Right renal pelvis (tissue), 4 donors: ENCODE data around the gene BTRC. TPM values are rescaled to one million over a fixed set of nuclear protein-coding genes. Genes with fewer than 3 reads are reported as not detected.
A peak's percentile ranks its signal among the peaks of the same experiment; 100 is the strongest.

Experiments
- DNase-seq, 4 donors: peaks; one replicate each; pipeline ENCODE4 v3.0.0-alpha.2; 2013; ENCODE audit warnings: low read depth in 4 of 4, low spot score in 3 of 4, missing footprints in 1 of 4
- polyA plus RNA-seq, 4 donors: library from polyadenylated mRNA; unstranded; fragments of 120-200 nt; gene quantifications; one replicate each; pipeline ENCODE4 v1.2.1, GENCODE V29; 2013; ENCODE audit not compliant: insufficient read length in 4 of 4

Gene BTRC
- polyA plus RNA-seq, 4 donors = 20.1 to 31.2 (median 29.0) TPM

DNA sequence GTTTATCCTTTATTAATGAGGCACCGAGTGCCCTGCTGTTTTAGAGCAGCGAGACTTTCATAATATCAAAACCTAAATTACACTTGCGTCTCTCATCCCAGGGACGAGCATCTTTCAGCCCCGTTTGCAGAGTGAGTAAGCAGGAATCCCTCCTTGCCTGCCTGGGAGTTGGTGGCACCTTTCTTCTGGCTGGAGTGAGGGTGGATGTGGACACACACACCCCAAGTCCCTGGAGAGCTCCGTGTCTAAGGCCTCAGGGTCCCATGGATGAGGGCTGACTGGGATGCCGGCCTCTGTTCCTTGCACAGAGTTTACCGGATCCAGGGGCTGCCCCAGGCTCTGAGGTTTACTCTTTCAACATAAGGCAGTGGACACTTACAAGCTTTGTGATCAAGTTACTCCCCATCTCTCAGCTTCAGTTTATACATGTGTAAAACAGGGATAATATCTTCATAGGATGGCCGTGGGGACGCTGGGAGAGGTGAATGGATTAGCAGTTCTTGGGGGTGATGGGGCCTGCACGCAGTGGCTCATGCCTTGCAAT, 209.6 kb downstream of the BTRC start:
- no peak for DNase-seq

DNA sequence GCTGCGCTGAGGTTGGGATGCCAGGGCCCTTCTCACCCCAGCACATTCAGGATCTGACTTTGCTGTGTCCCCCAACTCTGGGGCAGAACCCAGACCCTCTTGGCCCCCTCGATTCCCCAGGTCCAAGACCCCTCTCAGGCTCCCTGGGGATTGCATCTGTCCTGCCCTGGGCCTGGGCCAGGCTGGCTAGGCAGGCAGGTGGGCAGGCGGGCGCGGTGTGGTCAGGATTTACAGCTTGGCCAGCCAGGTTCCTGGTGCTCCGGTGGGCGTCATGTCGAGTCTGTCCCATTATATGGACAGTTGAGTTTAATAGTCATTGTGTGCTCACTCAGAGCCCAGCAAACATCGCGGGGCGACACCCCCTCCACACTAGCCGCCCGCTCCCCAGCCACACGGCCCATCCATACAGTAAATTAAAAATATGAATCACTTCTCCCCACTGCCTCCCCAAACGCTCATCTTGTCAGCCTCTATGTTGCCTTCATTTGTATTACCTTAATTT, 210.6 kb downstream of the BTRC start:
- no peak for DNase-seq

DNA sequence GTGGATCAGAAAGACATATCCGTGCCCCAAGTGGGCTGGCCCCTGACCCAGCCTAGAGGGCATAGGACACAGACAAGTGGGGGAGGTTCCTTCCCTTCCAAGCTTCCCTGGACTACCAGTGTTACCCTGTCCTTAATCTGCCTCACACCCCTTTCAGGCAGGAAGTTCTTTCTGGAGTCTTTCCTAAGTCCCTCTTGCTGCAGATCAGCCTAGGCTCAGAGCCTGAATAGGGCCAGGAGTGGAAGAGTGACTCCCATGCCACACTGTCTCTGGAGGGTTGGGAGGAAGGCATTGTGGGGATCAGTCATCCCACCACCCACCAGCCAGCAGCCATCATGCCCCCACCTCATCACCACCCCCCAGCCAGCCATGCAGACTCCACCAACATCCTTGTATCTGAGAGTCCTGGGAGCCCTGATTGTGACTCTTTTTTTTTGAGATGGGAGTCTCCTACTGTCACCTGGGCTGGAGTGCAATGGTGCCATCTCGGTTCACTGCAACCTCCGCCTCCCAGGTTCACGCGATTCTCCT, 211.5 kb downstream of the BTRC start:
- DNase-seq = no peak

DNA sequence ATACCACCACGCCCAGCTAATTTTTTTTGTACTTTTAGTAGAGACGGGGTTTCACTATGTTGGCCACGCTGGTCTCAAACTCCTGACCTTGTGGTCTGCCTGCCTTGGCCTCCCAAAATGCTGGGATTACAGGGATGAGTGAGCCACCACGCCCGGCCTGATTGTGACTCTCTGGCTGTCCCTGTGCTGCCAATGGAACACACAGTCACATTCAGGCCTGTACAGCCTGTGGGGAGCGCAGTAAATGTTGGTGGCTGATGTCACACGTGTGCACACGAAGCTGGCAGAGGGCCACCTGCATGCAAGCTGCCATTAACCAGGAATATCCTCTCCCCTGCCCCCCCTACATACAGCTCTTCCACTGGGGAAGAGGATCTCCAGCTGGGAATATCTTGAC, 212.0 kb downstream of the BTRC start:
- no peak for DNase-seq

- DNase-seq = no peak
These were observed 212.6 kb downstream of the BTRC start for GRCh38 chr10:101566333-101567164.

GRCh38 chr10:101567165-101568006, 213.4 kb downstream of the BTRC start:
- no peak for DNase-seq

DNA sequence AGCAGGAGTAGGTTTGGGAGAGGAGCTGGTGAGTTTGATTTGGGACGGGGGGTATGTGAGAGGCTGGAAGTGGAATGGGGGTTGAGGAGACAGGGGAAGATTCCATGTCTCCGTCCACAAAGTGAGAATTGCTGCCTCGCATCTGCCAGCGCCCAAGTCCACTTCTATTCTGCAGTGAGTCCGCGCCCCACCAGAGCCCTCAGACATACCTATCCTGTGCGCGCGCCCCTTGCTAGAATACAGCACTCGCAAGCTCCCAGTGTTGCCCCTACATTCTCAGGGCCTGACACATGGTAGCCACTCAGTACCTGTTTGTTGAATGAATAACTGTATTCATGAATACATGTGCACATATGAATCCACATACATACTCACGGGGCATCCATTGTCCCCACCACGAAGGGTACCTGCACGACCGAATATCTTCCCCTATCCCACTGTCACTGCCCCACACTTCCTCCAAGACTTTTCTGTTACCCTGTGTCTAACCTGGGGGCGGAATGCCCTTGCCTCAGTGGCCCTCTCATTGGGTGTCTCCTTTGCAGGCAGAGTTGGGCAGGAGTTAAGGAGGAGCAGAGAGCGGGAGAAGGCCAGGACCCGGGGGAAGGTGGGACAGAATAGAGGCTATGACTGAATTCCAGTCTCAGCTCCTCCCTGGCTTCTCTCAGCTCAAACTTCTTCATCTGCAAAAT, 214.2 kb downstream of the BTRC start:
- DNase-seq = no peak

DNA sequence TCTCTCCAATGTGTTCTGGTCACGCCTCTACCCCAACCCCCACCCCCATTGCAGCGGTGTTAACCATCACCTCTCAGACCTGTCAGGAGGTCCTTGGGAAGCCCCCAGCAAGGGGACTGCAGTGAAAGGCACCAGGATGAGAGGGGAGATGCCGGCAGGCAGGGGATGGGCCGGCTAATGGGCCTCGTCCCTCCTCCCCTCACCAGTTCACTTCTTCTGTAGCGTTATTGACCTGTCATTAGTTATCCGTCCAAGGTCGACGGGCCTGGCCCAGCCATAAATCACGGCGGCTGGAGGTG, 215.3 kb downstream of the BTRC start:
- no peak for DNase-seq

DNA sequence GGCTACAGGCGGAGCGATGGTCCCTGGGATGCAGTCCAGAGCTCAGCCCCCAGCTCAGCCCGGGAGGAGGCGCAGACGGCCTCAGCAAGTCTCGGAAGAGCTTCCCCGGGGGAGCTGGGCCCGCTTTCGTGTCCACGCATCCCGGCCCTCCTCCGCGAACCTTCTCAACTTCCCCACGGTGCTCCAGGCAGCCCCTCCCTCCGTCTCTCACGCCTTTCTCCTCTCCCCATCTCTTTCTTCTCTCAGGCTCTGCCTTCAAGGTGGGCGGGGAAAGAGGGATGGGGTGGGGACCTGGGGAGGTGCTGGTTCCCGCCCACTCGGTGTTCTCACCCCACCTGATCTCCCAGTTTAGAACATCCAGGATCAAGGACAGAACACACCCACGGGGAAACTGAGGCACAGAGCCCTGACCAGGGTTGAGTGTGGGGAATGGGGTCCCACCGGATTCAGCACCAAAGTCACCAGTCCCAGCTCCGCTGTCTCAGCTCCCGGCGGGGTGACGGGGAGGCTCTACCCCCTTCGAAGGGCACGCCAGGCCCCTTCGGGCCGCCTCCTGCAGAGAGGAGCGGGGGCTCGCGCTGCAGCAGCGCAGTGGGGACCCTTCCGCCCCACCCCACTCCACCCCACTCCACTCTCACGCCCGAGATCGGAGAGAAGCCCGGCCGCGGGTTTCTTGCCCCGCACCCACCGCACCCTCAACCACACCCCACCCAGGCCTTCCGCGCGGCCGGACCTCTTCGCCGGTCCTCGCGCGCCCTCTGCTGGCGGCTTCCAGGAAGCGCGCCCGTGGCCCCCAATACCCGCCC, 215.9 kb downstream of the BTRC start:
- DNase-seq = peak in 3 of 4 donors; percentile 51 to 76 (median 61)

GRCh38 chr10:101570428-101571270, 216.7 kb downstream of the BTRC start:
- no peak for DNase-seq

- DNase-seq = no peak
These were observed 217.4 kb downstream of the BTRC start for GRCh38 chr10:101571271-101571925.

DNA sequence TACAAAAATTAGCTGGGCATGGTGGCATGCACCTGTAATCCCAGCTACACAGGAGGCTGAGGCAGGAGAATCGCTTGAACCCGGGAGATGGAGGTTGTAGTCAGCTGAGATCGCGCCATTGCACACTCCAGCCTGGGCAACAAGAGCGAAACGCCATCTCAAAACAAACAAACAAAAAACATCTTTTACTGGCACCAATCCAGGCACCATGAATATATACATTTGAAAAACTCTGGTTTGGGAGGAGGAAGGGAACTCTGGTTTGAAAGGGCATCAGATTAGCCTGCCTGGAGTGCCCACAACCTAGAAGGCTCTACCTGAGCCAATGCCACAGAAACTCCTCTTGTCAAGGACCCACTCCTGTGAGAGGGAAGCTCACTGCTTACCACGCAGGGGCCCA, 218.2 kb downstream of the BTRC start:
- no peak for DNase-seq

GRCh38 chr10:101572785-101573184, 218.8 kb downstream of the BTRC start:
- no peak for DNase-seq

- DNase-seq = no peak
These were observed 220.2 kb downstream of the BTRC start for GRCh38 chr10:101573885-101574753.

- DNase-seq = no peak
These were observed 221.1 kb downstream of the BTRC start for GRCh38 chr10:101575091-101575490.

- no peak for DNase-seq
These were observed 221.7 kb downstream of the BTRC start for GRCh38 chr10:101575580-101576210.
